ENCODE data around the gene C5orf15.

The C5orf15 gene

DNA sequence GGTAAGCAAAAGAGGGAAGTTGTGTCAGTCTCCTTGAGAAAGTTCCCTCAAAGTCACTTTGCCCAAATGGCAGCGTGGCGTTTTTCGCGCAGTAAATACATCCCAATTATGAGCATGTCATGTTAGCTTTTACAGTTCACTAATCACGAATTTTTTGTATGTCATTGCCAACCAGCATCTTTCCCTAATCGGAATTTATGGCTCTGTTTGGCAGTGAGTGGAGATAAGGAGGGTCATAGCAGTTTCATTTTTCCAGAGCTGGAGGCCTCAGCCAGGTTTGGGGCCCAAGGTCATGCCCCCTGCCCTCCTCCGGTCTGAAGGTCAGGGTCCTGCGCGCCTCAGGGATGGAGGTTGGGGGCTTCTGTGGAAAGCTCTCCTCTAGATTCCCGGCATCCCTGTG, 50.1 kb downstream of the C5orf15 start:
- DNase-seq = no peak

DNA sequence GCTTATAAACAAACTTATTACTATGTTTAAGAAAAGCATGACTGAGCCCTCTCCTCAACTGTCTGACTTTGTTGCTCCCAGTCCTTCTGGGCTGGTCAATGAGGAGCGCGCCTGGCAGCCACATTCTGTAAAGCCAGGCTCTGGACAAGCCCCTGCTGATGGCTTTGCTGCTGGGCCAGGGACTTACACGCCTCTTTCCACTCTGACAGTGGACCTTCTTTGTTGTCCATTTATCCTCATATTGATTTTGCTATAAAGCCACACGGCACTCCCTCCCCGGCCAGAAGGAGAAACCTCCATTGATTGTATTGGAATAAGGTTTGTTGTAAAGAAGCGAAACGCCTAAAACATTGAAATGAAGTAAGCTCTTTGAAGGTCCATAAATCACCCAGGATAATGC, 50.6 kb downstream of the C5orf15 start:
- DNase-seq = no peak

DNA sequence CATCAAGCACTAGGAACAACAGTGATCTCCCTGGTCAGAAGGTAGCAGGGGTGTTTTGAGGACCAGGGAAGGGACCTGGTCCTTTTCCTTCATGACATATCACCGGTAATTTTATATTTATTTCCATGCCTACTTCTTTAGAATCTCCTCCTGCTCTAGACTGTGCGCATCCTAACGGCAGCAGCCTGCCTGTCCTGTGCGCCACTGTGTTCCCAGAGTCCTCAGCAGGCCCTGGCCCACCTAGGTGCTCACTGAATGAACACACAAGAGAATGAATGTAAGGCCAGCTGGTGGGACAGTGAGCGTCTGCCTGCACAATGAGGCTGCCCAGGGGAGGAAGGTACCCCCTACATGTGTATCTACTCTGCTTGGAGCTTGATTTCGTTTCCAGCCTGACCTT, 51.5 kb downstream of the C5orf15 start:
- DNase-seq = no peak

DNA sequence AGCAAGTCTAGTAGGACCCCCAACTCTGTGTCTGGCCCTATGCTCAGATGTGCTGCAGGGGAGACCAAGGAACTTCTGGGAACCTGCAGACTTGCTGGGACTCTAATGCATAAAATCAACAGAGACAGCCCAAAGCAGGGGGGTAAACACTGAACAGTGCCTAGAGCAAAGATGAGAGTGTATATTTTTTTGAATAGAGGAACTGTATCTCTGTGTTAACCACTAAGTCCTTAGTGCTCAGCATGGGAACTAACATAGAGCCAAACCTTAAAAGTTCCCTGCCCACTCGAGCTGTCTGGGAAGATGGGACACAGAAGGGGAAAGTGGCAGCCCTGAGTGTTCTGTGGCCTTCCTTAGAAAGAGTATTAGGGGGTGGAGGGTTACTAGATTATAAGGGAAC, 51.9 kb downstream of the C5orf15 start:
- DNase-seq = no peak

DNA sequence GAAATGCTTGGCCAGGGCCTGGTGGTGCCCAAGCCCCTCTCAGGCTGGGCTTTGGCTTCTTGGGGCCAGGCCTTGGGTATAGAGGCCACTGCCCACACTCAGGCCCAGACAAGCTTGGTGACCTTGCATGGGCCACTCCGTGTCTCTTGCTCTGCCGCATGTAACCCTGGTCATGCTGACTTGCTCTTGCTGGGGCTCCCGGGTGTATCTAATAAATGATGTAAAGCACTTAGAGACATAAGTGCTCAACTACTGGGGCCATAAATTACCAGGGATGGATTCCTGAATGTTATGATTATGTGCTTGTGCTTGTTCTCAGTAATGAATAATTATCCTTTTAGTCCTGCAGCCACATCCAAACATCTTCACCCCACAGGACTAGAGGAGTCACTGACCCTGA, 54.0 kb downstream of the C5orf15 start:
- DNase-seq = no peak

DNA sequence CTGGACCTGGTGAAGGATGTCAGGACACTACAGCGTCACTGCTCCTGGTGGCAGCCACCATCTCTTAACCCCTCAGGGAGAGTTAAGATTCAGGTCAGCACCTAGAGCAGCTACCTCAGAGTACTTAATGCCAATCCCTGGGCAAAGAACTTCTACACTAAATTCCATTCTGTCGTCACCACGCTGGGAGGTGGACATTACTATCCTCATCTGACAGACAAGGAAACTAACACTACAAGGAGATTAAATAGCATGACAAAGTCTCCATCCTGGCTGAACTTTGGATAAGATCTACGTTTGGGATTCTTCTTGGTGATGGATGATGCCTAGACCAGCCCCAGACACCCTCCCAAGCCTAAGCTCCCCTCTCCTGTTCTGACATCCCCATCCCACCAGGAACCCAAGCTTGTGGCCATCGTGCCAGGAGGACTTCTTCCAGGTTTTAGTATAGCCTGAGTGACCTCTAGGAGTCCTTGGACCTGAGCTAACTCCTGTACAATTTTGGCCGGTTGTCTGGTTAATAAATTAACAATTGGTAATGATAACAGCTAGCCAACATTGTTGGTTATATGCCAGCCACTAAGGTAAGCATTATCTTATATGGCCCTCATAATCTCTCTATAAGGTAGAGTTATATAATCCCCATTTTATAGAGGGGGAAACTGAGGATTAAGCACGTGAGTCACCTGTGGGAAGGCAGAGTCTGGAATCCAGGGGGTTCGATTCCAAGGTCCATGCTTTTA, 54.8 kb downstream of the C5orf15 start:
- no peak for DNase-seq

DNA sequence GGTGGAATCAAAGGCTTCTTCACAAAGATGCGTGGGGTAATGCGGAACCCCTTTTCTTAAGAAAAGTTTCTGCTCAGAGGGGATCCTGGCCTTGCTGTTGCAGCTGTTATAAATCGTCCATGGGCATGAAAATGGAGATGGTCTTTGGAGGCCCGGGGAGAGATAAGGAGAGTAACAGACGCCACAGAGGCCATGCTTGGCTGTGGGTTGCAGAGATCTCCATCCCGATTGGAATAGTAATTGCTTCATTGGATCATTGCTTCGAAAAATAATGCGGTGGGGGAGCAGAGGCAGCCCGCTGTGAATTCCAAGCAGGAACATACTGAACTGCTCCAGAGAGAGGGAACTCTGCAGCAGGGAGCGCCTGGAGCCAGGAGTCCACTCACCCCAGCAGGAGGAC, 55.5 kb downstream of the C5orf15 start:
- no peak for DNase-seq

DNA sequence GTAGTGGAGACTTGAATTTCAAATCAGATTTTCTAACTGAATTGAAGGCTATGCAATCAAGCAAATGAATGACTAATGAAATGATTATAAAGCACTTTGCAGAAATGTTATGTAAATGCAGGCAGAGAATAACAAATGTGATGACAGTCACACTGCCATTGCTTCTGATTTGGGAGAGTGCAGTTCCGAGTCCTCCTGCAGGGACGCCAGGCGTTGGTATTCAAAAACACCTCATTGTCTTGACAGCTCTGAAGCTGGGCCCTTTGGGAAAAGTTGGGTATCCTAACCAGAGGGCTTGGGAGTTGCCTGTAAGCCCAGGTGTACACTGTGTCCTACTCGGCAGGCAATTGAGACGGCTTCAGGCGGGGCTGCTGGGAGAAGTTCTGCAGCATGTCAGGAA, 57.9 kb downstream of the C5orf15 start:
- DNase-seq = no peak

DNA sequence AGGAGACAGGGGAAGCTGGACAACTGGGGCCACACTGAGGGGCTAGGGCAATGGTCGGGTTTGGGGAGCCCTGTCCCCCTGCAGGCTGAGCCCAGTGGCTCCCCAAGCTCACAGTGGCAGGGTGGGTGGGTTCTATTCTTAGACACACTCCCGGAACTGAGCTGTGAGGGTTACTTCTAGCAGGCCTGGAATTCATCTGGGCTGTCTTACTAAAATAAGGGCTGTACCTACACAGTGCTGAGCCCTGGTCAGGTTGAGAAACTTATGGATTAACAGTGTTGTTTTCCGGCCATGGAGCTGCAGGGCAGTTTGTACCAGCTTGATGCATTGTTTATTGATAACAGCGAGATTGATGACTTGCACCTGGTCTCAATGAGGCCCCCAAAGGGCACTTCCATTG, 58.8 kb downstream of the C5orf15 start:
- DNase-seq = no peak

DNA sequence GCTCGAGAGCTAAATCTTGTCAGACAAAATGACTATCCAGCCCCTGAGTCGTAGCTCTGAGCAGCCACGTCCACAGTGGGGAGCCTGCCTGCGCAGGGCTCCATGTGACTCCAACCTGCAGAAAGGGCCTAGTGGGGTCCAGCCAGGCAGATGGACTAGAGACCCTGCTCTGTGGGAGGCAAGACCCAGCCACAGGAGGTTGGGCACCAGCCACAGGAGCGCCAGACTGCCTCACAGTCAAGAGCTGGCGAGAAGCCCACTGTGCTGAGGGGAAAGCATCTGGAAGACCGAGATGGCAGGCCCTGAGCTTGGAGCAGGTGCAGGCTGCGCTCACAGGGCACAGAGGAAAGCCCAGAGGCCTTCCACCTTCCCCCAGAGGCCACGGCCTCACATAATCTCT, 61.4 kb downstream of the C5orf15 start:
- DNase-seq = no peak

DNA sequence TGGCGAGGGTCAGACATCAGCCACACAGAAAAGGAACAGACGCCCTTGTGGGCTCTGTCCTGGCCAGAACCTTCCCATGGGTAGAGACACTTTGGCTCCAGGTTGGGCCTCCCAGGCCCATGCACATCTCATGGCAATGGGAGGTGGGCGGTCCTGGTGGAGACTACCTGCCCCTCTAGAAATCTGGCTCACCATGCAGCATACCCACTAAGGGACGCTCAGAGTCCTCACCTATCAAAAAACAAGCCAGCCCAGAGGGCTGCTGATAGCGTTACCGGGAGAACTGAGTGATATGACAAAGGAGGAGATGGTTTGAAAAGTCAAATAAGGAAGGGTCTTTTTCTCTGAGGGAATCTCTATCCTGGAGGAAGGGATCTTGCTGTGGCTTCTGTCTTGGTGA, 62.1 kb downstream of the C5orf15 start:
- no peak for DNase-seq

All from activated CD4-positive, CD25-positive, alpha-beta regulatory T cell treated with anti-CD3 and anti-CD28 coated beads, Interleukin-2, amount 50 U/mL, for 72 hours (primary cell).